BJ (cell line): ENCODE results near the gene EIF3J. TPM values are rescaled to one million over a fixed set of nuclear protein-coding genes. Genes with fewer than 3 reads are reported as not detected.

ENCODE experiments used
- CTCF ChIA-PET: fragments of 350-600 bp; formaldehyde crosslinking; extraction: SDS; loops from one replicate; lab custom pipeline; 2021; ENCODE audit warnings: antibody characterized with exemption, inconsistent platforms; lab: Yijun Ruan, JAX
- POLR2A ChIA-PET: fragments of 300-600 bp; sonication (Branson Sonifier 250); formaldehyde crosslinking; extraction: SDS; loops from one replicate; lab custom pipeline; 2021; ENCODE audit warnings: antibody characterized with exemption; lab: Charles Lee
- DNase-seq: peaks from one replicate; pipeline ENCODE4 v3.0.0-alpha.2; 2011; ENCODE audit warnings: low read depth
- H3K27me3 ChIP-seq: 2 replicates; pipeline ENCODE4 v1.6.0; 2011; ENCODE audit warnings: low read length; ENCODE audit not compliant: control insufficient read depth, insufficient read depth
- H3K36me3 ChIP-seq: 2 replicates; pipeline ENCODE4 v1.5.1; 2011; ENCODE audit warnings: low read length; ENCODE audit not compliant: control insufficient read depth, insufficient read depth
- H3K4me3 ChIP-seq: 2 replicates; pipeline ENCODE4 v1.5.1; 2011; ENCODE audit warnings: low read depth, mild to moderate bottlenecking, control low read depth, low read length
- polyA plus RNA-seq: library from polyadenylated mRNA; depleted of rRNA; stranded (reverse); fragments of >200 nt; gene quantifications from 2 replicates; pipeline ENCODE4 v1.2.3, GENCODE V29; 2011
- TF ChIP-seq, protein P1 (sequence below): IDR thresholded peaks from 2 replicates; pipeline ENCODE4 v1.5.1; 2011; ENCODE audit warnings: low read depth, mild to moderate bottlenecking, control low read depth, inconsistent platforms, low read length, moderate library complexity; ENCODE audit not compliant: insufficient read depth

EIF3J gene
- polyA plus RNA-seq, 1 experiment, result 22.5 TPM

DNA sequence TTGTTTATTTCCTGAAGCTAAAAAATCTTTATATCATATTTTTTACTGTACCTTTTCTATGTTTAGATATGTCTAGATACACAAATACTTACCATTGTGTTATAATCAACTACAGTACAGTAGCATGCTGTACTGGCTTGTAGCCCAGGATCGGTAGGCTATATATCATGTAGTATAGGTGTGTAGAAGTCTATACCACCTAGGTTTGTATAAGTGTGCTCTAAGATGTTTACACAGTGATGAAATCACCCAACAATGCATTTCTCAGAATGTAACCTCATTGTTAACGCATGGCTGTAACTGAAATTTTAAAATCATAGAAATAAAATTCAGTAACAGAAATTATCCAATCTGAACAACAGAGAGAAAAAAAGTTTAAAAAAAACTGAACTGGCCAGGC lies 43.2 kb downstream of the EIF3J start:
- Histone ChIP-seq H3K27me3 (no peaks in the 10 kb centered on the region), H3K36me3 (peaks cover 8% of the 10 kb centered on the region), H3K4me3 (no peak overlapping the region)
- POLR2A ChIA-PET, result no interaction called here
- CTCF ChIA-PET, result interaction anchor here (0.9 to 5.6 kb wide), 4 partner anchors 10 to 157 kb away, joined by 4 to 51 read pairs (median 13); partner anchors contain the start of gene TRIM69
- TF ChIP-seq, protein P1, sequence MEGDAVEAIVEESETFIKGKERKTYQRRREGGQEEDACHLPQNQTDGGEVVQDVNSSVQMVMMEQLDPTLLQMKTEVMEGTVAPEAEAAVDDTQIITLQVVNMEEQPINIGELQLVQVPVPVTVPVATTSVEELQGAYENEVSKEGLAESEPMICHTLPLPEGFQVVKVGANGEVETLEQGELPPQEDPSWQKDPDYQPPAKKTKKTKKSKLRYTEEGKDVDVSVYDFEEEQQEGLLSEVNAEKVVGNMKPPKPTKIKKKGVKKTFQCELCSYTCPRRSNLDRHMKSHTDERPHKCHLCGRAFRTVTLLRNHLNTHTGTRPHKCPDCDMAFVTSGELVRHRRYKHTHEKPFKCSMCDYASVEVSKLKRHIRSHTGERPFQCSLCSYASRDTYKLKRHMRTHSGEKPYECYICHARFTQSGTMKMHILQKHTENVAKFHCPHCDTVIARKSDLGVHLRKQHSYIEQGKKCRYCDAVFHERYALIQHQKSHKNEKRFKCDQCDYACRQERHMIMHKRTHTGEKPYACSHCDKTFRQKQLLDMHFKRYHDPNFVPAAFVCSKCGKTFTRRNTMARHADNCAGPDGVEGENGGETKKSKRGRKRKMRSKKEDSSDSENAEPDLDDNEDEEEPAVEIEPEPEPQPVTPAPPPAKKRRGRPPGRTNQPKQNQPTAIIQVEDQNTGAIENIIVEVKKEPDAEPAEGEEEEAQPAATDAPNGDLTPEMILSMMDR, result no peak
- no peak for DNase-seq

DNA sequence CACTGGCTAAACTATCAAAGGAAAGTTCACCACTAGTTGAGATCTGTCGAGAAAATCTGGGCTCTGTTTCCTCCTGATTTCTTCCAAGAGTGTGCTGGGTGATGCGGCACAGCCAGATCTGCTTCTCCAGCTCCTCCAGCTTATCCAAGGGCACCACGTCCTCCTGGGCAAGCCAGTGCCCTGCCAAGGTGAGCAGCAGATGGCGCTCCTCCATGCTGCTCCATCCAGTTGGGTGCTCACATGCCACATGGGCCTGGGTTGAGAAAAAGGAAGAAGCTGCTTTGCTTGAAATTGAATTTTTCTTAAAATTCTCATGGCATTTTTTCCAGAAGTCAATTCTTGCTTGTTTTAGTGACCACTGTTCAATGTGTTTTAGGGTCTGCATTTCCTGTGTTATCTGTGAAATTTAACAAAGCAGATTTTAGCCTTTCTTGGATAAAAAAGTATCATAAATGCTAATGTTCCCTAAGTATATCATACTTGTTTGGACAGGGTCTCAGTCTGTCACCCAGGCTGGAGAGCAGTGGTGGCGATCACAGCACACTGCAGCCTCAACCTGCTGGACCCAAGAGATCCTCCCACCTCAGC lies 47.3 kb downstream of the EIF3J start:
- ChIA-PET CTCF (interaction anchor here (0.5 to 2.4 kb wide), 7 partner anchors 9 to 711 kb away, joined by 3 to 11 read pairs (median 4); partner anchors contain the start of gene SPG11), POLR2A (no interaction called here)
- Histone ChIP-seq H3K36me3 (peaks cover 8% of the 10 kb centered on the region; the same call in 1 of the 2 replicates), H3K4me3 (no peak overlapping the region), H3K27me3 (no peaks in the 10 kb centered on the region)
- DNase-seq, result no peak
- TF ChIP-seq, protein P1, result peak; percentile 51

DNA sequence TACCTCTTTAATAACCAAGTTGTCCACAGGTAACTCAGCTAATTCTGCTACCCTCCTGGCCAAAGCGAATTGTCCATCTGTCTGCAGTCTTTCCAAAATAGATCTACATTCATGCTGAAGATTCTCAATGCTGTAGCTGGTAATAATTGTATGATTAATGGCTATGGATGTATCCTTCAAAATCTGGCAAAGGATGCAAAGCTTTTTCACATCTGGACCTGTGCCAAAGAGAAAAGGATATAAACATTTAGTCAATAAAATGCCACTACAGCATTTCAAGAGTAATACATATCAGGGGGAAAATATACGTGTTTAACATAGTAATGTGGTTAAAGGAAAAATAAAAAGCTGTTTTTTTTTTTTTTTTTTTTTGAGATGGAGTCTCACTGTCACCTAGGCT lies 48.7 kb downstream of the EIF3J start:
- TF ChIP-seq, protein P1, result no peak

DNA sequence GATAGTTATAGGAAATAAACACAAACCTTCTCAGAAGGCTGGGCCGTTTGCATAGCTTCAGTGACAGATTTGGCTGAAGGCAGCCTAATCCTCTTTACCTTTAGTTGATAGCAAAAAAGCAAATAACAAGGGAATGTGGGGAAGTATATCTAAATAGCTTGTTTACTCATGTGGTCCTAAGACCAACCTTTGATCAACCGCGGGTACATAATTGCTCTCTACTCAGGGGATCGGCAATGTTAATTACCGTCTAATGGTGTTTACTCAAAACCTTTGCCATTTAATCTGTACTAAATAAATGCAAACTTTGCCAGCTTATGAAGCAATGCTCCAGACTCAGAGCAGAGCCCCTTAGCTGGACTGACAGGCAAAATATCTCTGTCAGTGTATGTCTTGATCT lies 51.6 kb downstream of the EIF3J start:
- TF ChIP-seq, protein P1, result no peak
- Histone ChIP-seq H3K27me3 (no peaks in the 10 kb centered on the region), H3K36me3 (peaks cover 11% of the 10 kb centered on the region), H3K4me3 (no peak overlapping the region)
- CTCF ChIA-PET, result interaction anchor here (1.4 to 5.4 kb wide), 4 partner anchors 10 to 75 kb away, joined by 3 to 32 read pairs (median 4); partner anchors contain the start of gene SPG11
- POLR2A ChIA-PET, result no interaction called here
- no peak for DNase-seq

More for the DNA sequence above, 48.7 kb downstream of the EIF3J start:
- H3K4me3 ChIP-seq, result no peak overlapping the region
- ChIA-PET POLR2A (no interaction called here), CTCF (interaction anchor here (0.6 kb wide), 2 partner anchors 39 to 408 kb away, joined by 3 read pairs; no protein-coding TSS in a partner anchor)
- DNase-seq, result no peak
- H3K27me3 ChIP-seq, result no peaks in the 10 kb centered on the region
- H3K36me3 ChIP-seq, result peaks cover 8% of the 10 kb centered on the region

DNA sequence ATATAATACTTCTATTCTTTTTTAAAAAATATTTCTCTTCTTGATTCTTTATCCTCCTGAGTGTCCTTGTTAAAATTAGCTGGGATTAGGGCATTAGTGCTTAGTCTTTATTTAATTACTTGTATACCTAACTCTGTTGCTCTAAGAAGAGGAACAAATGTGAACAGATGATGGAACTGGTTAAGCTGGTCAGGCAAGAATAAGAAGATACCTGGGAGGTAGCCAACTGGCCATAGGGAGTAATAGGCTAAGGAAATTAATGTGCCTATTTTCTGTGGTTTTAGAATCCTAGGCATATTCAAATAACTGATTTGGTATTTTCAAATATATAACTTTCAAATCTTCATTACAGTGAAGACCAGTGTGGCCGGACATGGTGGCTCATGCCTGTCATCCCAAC lies 54.4 kb downstream of the EIF3J start:
- TF ChIP-seq, protein P1, result no peak
- POLR2A ChIA-PET, result no interaction called here
- CTCF ChIA-PET, result interaction anchor here (5.4 kb wide), 1 partner anchor 13 kb away, joined by 32 read pairs; no protein-coding TSS in a partner anchor
- H3K4me3 ChIP-seq, result no peak overlapping the region
- H3K27me3 ChIP-seq, result no peaks in the 10 kb centered on the region
- peaks cover 11% of the 10 kb centered on the region for H3K36me3 ChIP-seq
- no peak for DNase-seq
